NT2/D1 (cell line): ENCODE results near the gene ZNF438.

Source experiments
- DNase-seq: peaks from one replicate; pipeline ENCODE4 v3.0.0-alpha.2; 2011; ENCODE audit warnings: low read depth, low spot score
- H3K27me3 ChIP-seq: 2 replicates; pipeline ENCODE4 v1.6.0; 2011; ENCODE audit warnings: mild to moderate bottlenecking; ENCODE audit not compliant: insufficient read length, insufficient read depth
- H3K36me3 ChIP-seq: 2 replicates; pipeline ENCODE4 v1.6.1; 2011; ENCODE audit warnings: mild to moderate bottlenecking, low read length, mixed read lengths; ENCODE audit not compliant: insufficient read depth, insufficient read length
- H3K4me1 ChIP-seq: 2 replicates; pipeline ENCODE4 v1.5.1; 2011; ENCODE audit not compliant: insufficient read depth, insufficient read length
- H3K4me3 ChIP-seq: 2 replicates; pipeline ENCODE4 v1.5.1; 2011; ENCODE audit warnings: low read depth; ENCODE audit not compliant: insufficient read length
- H3K9ac ChIP-seq: 2 replicates; pipeline ENCODE4 v1.6.0; 2011; ENCODE audit warnings: low read depth; ENCODE audit not compliant: insufficient read length
- H3K9me3 ChIP-seq: 2 replicates; pipeline ENCODE4 v1.5.1; 2011; ENCODE audit warnings: mild to moderate bottlenecking, low read length; ENCODE audit not compliant: insufficient read depth
- SUZ12 ChIP-seq: IDR thresholded peaks from 2 replicates; pipeline ENCODE4 v1.6.1; 2011; ENCODE audit not compliant: insufficient read length, insufficient read depth; ENCODE audit errors: extremely low read depth
- YY1 ChIP-seq: IDR thresholded peaks from 2 replicates; pipeline ENCODE4 v1.6.1; 2011; ENCODE audit not compliant: insufficient read length, insufficient read depth
- ZNF274 ChIP-seq: IDR thresholded peaks from 2 replicates; pipeline ENCODE4 v1.6.1; 2011; ENCODE audit warnings: mild to moderate bottlenecking, low read depth, low read length

ZNF438 gene

GRCh38 chr10:30816159-30816819 lies 215.4 kb downstream of the ZNF438 start:
- H3K9ac ChIP-seq = no peak overlapping the region
- H3K4me1 ChIP-seq = peaks cover 3% of the 10 kb centered on the region
- no peak overlapping the region for H3K4me3 ChIP-seq
- no peak for TF ChIP-seq YY1
- no peak for TF ChIP-seq ZNF274
- no peak for TF ChIP-seq SUZ12
- no peaks in the 10 kb centered on the region for H3K27me3 ChIP-seq
- no peak for DNase-seq
- H3K36me3 ChIP-seq = no peaks in the 10 kb centered on the region
- no peaks in the 10 kb centered on the region for H3K9me3 ChIP-seq

DNA sequence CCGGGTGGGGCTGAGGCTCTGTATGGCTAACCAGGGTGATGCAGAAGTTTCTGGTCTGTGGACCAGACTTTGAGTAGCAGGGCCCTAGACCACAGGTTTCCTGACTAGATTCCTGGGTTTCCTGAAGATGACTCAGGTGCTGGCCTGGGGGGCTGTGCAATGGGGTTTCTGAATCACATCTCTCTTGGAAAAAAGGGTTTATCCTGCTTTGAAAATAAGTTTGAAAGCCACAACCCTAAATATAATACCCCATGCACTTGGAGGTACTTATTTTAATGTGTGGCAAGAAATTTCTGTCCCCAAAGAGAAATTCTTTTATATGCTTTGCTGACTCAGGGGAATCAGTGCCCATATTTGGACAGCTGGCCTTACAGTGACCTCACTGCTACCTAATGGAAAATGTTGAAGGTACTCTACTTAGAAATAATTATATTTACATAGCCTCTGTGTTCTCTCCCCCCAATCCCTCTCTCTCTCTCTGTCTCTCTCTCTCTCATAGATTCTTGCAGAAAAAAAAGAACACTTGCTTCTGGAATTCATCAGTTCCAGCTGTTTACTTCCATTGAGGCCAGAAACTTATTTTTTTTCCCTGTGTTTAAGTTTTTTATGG lies 217.7 kb downstream of the ZNF438 start:
- TF ChIP-seq SUZ12 (no peak), YY1 (no peak), ZNF274 (no peak)
- H3K9ac ChIP-seq = no peak overlapping the region
- no peaks in the 10 kb centered on the region for H3K9me3 ChIP-seq
- no peaks in the 10 kb centered on the region for H3K36me3 ChIP-seq
- no peak for DNase-seq
- H3K4me1 ChIP-seq = peaks cover 3% of the 10 kb centered on the region
- no peaks in the 10 kb centered on the region for H3K27me3 ChIP-seq
- H3K4me3 ChIP-seq = no peak overlapping the region

DNA sequence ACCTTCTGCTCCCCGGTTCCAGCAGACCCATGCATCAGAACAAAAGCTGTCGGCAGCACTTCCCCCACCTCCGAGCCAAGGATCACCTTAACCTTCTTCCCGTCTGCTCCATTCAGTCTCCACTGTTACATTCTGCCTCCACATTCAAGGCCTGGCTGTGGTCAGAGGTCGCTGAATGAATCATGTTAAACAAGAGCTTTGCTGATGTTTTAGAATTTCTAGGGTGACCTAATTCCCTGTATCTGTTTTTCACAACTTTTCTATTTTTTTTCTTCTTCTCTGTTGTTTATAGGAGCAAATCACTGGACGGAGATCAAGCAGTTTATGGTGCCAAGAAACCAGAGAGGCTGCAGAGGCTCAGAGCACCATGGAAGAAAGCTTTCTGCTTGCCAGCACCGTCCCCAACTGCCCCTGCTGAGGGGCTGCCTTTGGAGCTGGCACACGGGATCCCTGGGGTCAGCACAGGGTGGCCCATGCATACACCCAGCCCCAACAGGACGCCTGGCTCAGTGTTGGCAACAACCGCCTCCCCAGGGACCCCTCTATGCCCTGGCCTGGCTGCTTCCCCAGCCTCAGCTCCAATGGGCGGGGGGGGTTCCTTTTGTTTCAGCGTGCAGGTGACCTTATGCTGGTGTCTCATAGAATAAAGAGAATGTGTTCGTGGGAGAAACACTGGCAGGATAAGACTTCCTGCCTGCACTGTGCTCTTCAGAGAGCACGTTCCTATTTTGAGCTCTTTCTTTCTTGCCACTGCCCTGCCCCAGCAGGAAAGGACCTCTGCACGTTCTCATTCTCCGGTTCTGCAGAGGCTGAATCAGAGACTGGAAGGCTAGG lies 219.4 kb downstream of the ZNF438 start:
- no peaks in the 10 kb centered on the region for H3K36me3 ChIP-seq

GRCh38 chr10:30811276-30812017 lies 220.2 kb downstream of the ZNF438 start:
- TF ChIP-seq ZNF274 (no peak), SUZ12 (no peak)
- no peak overlapping the region for H3K9ac ChIP-seq
- H3K4me3 ChIP-seq = no peak overlapping the region
- no peak for DNase-seq
- no peaks in the 10 kb centered on the region for H3K36me3 ChIP-seq
- no peaks in the 10 kb centered on the region for H3K4me1 ChIP-seq
- no peaks in the 10 kb centered on the region for H3K27me3 ChIP-seq
- H3K9me3 ChIP-seq = no peaks in the 10 kb centered on the region

More for the DNA sequence above, 219.4 kb downstream of the ZNF438 start:
- TF ChIP-seq ZNF274 = no peak
- TF ChIP-seq YY1 = no peak
- no peak for TF ChIP-seq SUZ12
- no peak for DNase-seq
- no peak overlapping the region for H3K4me3 ChIP-seq
- no peaks in the 10 kb centered on the region for H3K4me1 ChIP-seq
- no peak overlapping the region for H3K9ac ChIP-seq
- H3K27me3 ChIP-seq = no peaks in the 10 kb centered on the region
- no peaks in the 10 kb centered on the region for H3K9me3 ChIP-seq

DNA sequence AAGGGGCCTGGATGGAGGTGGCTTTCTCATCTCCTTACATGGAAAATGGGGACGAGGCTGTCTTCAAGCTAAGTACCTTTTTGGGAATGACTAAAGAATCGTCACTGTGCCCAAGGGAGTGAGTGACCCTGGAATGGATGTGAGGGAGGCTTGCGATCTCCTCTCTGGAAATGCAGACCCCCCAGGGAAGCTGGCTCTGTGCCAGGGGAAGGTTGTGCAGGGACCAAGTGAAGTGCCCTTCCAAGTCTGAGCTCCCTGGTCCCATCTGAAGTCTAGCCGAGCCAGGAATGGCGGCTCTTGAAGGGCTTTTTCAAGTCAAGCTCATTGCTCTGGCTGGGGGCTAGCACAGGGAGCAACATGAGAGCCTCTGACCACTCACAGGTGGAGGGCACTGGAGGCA lies 221.2 kb downstream of the ZNF438 start:
- H3K27me3 ChIP-seq = no peaks in the 10 kb centered on the region
- H3K9me3 ChIP-seq = no peaks in the 10 kb centered on the region
- no peaks in the 10 kb centered on the region for H3K4me1 ChIP-seq
- H3K4me3 ChIP-seq = no peak overlapping the region
- TF ChIP-seq ZNF274 = no peak
- TF ChIP-seq YY1 = no peak
- TF ChIP-seq SUZ12 = no peak
- no peak for DNase-seq
- H3K9ac ChIP-seq = no peak overlapping the region
- H3K36me3 ChIP-seq = no peaks in the 10 kb centered on the region

GRCh38 chr10:30806850-30807249 lies 224.8 kb downstream of the ZNF438 start:
- Histone ChIP-seq H3K9me3 (no peaks in the 10 kb centered on the region), H3K27me3 (no peaks in the 10 kb centered on the region), H3K4me1 (no peaks in the 10 kb centered on the region), H3K36me3 (no peaks in the 10 kb centered on the region), H3K4me3 (no peak overlapping the region), H3K9ac (no peak overlapping the region)
- TF ChIP-seq SUZ12 (no peak), YY1 (no peak), ZNF274 (no peak)
- no peak for DNase-seq
